HepG2 (cell line): Measurements from ENCODE around the gene SWSAP1. TPM values are rescaled to one million over a fixed set of nuclear protein-coding genes. Genes with fewer than 3 reads are reported as not detected.
A peak's percentile ranks its signal among the peaks of the same experiment; 100 is the strongest.

Experiments
- ARNTL ChIP-seq: sonication (generic); formaldehyde crosslinking; IDR thresholded peaks from 2 replicates; pipeline ENCODE4 v1.4.0; 2020; ENCODE audit warnings: mild to moderate bottlenecking, missing genetic modification reagents
- ATF6 ChIP-seq: sonication (generic); formaldehyde crosslinking; conservative IDR thresholded peaks from 2 replicates; pipeline ENCODE4 v1.4.0; 2020; ENCODE audit warnings: missing genetic modification reagents
- BCL6 ChIP-seq: IDR thresholded peaks from 2 replicates; pipeline ENCODE4 v1.6.1; 2016; ENCODE audit warnings: missing genetic modification reagents, missing compliant biosample characterization
- GFI1 ChIP-seq: sonication (generic); formaldehyde crosslinking; IDR thresholded peaks from 2 replicates; pipeline ENCODE4 v1.5.0; 2020; ENCODE audit warnings: missing genetic modification reagents, mild to moderate bottlenecking, borderline replicate concordance
- MLX ChIP-seq: IDR thresholded peaks from 2 replicates; pipeline ENCODE4 v1.6.1; 2016
- RNF219 ChIP-seq: sonication (generic); formaldehyde crosslinking; IDR thresholded peaks from 2 replicates; pipeline ENCODE4 v1.5.0; 2020; ENCODE audit warnings: mild to moderate bottlenecking, missing genetic modification reagents
- ZHX2 ChIP-seq, 2 experiments: sonication (generic) in 1 of 2; formaldehyde crosslinking in 1 of 2; IDR thresholded peaks; 2 replicates each; pipeline versions ENCODE4 v1.6.1 to v1.9.0; 2014 to 2022; ENCODE audit warnings: antibody characterized with exemption in 1 of 2, borderline replicate concordance in 1 of 2, inconsistent platforms in 1 of 2, low read depth in 1 of 2, missing genetic modification reagents in 1 of 2
- ZNF382 ChIP-seq: sonication (generic); formaldehyde crosslinking; IDR thresholded peaks from 2 replicates; pipeline ENCODE4 v1.5.0; 2020; ENCODE audit warnings: missing genetic modification reagents, mild to moderate bottlenecking, borderline replicate concordance
- ZNF44 ChIP-seq: sonication (generic); formaldehyde crosslinking; IDR thresholded peaks from 2 replicates; pipeline ENCODE4 v1.5.1; 2020; ENCODE audit warnings: mild to moderate bottlenecking, missing genetic modification reagents
- ZNF576 ChIP-seq: sonication (generic); formaldehyde crosslinking; IDR thresholded peaks from 2 replicates; pipeline ENCODE4 v1.4.0; 2020; ENCODE audit warnings: mild to moderate bottlenecking, missing genetic modification reagents
- ZNF704 ChIP-seq: sonication (generic); formaldehyde crosslinking; IDR thresholded peaks from 2 replicates; pipeline ENCODE4 v1.8.1; 2023; ENCODE audit warnings: mild to moderate bottlenecking, inconsistent platforms, moderate library complexity, missing genetic modification reagents, borderline replicate concordance
- ZNF784 ChIP-seq: sonication (generic); formaldehyde crosslinking; IDR thresholded peaks from 2 replicates; pipeline ENCODE4 v1.5.1; 2020; ENCODE audit warnings: missing genetic modification reagents, mild to moderate bottlenecking, borderline replicate concordance
- polyA plus RNA-seq, 8 experiments: library from polyadenylated mRNA; depleted of rRNA in 3 of 8; stranded (reverse) in 7 of 8; unstranded in 1 of 8; fragments of >200 nt; fragmentation: Illumina TruSeq in 4 of 8; extraction: Trizol in 4 of 8; gene quantifications; 2 replicates each; pipeline versions ENCODE4 v1.2.1 to v1.2.3, GENCODE V29; 2011 to 2016; ENCODE audit warnings: low read depth in 4 of 8, missing spikeins in 1 of 8, mixed read lengths in 1 of 8; ENCODE audit not compliant: insufficient read depth in 1 of 8
- total RNA-seq, 5 experiments: library from RNA; depleted of rRNA; stranded (reverse); fragments of >200 nt; fragmentation: Illumina TruSeq; extraction: Trizol; gene quantifications; 2 replicates each; pipeline ENCODE4 v1.2.3, GENCODE V29; 2016; ENCODE audit warnings: low read depth in 1 of 5

The SWSAP1 gene
- total and polyA plus RNA-seq, 2 of the 13 experiments (the other 11 are each of a cell fraction or from before 2014, with no cell fraction given), result 2.7 to 3.3 TPM

GRCh38 chr19:11374433-11375142 is at the start of gene SWSAP1 (continued):
- no peak; the same call in 1 of the 2 replicates for TF ChIP-seq ZHX2 (IDR thresholded peaks at IDR 0.05; ENCODE audit: low read depth)
- no peak for TF ChIP-seq ZHX2 (CRISPR knock-in tag; IDR thresholded peaks at IDR 0.05; ENCODE audit: borderline replicate concordance)
- TF ChIP-seq ZNF382 (CRISPR knock-in tag), result no peak
- no peak for TF ChIP-seq ARNTL (CRISPR knock-in tag)
- TF ChIP-seq MLX (CRISPR knock-in tag), result no peak
- TF ChIP-seq ZNF704 (CRISPR knock-in tag), result peak; percentile 45; the same call in 1 of the 2 replicates
- TF ChIP-seq ZNF576 (CRISPR knock-in tag), result no peak
- TF ChIP-seq RNF219 (CRISPR knock-in tag), result no peak
- peak; percentile 87; the same call in 1 of the 2 replicates for TF ChIP-seq ZNF44 (CRISPR knock-in tag)
- peak; percentile 10; the same call in 1 of the 2 replicates for TF ChIP-seq GFI1
- no peak; the same call in 1 of the 2 replicates for TF ChIP-seq BCL6
- TF ChIP-seq ZNF784 (CRISPR knock-in tag), result peak; percentile 84; the same call in 1 of the 2 replicates
- no peak for TF ChIP-seq ATF6 (CRISPR knock-in tag)
